ENCODE data around the gene ARSD. TPM values are rescaled to one million over a fixed set of nuclear protein-coding genes. Genes with fewer than 3 reads are reported as not detected.
A peak's percentile ranks its signal among the peaks of the same experiment; 100 is the strongest.
"Not testable (repeated sequence)": the region's sequence is repeated elsewhere in the genome, so short reads cannot be mapped to it uniquely, and the experiment has no call there.

ARSD gene
- polyA plus RNA-seq (ENCODE audit: insufficient read length in 4 of 4): 10 to 100 TPM; 49.8 to 56.2 (median 50.7) TPM

DNA sequence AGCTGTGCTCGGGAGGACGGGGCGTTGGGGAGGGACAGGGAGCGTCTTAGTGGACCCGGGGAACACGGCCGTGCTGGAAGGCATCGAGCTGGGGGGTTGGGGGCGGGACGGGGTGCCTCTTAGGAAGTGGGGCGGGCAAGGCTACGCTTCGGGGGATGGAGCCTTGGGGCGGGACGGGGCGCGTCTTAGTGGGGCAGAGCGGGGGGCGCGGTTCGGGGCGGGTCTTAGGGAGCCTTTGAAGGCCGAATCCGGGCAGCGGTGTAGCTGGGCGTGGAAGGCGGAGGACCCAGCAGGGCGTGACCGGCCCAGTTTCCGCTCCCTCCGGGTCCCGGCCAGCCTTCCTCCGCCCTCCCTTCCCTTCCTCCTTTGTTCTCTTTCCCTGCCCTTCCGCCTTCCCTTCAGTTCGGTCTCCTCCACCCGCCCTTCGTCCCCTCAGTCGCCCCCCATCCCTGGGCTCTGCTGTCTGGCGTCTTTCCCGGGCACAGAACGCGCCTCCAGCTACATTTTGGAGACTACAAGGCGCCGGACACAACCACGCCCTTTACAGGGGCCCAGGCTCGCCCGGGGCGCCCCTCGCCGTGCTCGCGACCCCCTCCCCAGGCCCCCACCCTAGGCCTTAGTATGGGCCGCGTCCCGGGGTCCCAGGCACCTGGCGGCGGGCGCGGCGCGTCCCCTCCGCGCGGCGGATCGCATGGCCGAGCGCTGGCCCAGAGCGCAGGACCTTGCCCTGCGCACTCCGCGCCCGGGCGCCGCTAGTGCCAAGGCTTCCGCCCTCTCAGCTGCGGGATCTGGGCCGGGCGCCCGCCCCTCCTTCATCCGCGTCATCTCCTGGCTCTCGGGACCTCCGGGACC lies at the start of gene ARSD:
TSS of gene ARSD (minus strand) at position 757 of the 852 bp plus-strand sequence. CDS start at position 693, 64 bp downstream.
- peak; percentile 59 to 78 (median 74) for DNase-seq (ENCODE audit: low read depth in 4 of 4, low spot score in 3 of 4)

GRCh38 chrX:2978639-2979038 lies 49.5 kb upstream of the ARSD start:
- not testable (repeated sequence) for DNase-seq (ENCODE audit: low read depth in 4 of 4, low spot score in 3 of 4)

GRCh38 chrX:2974961-2975360 lies 45.8 kb upstream of the ARSD start:
- no peak for DNase-seq (ENCODE audit: low read depth in 4 of 4, low spot score in 3 of 4)

DNA sequence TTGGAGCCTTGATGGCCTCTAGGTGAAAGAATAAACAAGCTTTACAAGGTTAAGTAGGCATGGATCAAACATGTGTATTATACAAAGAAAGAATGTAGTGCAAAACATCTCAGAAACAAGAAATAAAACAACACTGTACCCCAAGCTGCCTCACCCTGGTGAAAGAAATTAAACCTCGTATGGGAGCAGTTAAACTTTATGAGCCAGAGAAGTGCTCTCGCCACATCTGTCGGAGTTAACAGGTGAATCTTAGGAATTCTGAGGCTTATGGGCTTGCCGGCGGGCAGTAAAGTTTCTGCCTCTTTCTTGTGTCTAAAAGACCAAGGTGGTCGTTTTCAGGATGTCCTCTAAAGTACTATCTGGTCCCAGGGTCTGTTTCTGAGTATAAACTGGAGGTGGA lies 43.3 kb upstream of the ARSD start:
- peak in 1 of 4 donors; percentile 10 for DNase-seq (ENCODE audit: low read depth in 4 of 4, low spot score in 3 of 4)

- no peak for DNase-seq (ENCODE audit: low read depth in 4 of 4, low spot score in 3 of 4)
Measured at GRCh38 chrX:2969021-2969420, 39.9 kb upstream of the ARSD start.

- DNase-seq (ENCODE audit: low read depth in 4 of 4, low spot score in 3 of 4): no peak
Measured at GRCh38 chrX:2967998-2968909, 39.1 kb upstream of the ARSD start.

GRCh38 chrX:2967584-2967983 lies 38.4 kb upstream of the ARSD start:
- no peak for DNase-seq (ENCODE audit: low read depth in 4 of 4, low spot score in 3 of 4)

- DNase-seq (ENCODE audit: low read depth in 4 of 4, low spot score in 3 of 4): no peak
Measured at GRCh38 chrX:2967012-2967411, 37.9 kb upstream of the ARSD start.

DNA sequence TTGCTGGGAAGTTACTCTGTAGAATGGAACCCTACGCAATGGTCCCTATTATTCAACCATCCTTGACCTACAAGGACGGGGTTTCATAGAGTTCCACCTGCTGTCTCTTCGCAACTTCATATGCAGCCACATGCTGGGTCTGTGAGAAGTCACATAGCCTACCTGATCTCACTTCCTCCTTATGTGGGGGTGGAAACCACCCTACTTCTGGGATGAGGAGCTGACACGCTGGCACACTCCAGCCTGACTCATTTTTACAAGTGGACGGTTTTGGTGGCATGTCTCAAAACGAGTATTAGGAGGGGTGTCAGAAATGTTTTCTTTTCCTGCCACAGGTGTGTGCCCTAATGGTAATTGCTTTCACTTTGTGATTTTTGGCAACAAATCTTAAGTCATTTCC lies 36.8 kb upstream of the ARSD start:
- no peak for DNase-seq (ENCODE audit: low read depth in 4 of 4, low spot score in 3 of 4)

GRCh38 chrX:2963992-2964794 lies 35.1 kb upstream of the ARSD start:
- DNase-seq (ENCODE audit: low read depth in 4 of 4, low spot score in 3 of 4): peak in 1 of 4 donors; percentile 25

GRCh38 chrX:2963449-2963848 lies 34.3 kb upstream of the ARSD start:
- not testable (repeated sequence) for DNase-seq (ENCODE audit: low read depth in 4 of 4, low spot score in 3 of 4)

DNA sequence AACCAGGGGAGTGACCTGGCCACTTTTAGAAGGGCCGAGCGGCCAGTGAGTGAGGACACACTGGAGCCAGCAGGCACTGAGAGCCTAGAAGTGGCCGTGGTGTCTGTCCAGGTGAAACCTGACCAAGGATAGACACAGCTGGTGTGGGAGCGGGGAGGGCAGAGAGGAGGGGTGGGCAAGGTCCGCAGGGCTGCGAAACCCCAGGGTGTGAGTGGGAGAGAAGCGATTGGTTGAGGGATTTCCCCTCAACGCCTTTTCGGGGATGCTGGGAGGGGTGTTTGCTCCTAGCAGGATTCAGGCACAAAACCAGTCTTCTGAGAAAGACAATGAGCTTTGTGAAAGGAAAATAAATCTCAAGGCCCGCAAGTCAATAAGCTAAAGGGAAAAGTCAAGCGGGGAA lies 33.2 kb upstream of the ARSD start:
- no peak for DNase-seq (ENCODE audit: low read depth in 4 of 4, low spot score in 3 of 4)

DNA sequence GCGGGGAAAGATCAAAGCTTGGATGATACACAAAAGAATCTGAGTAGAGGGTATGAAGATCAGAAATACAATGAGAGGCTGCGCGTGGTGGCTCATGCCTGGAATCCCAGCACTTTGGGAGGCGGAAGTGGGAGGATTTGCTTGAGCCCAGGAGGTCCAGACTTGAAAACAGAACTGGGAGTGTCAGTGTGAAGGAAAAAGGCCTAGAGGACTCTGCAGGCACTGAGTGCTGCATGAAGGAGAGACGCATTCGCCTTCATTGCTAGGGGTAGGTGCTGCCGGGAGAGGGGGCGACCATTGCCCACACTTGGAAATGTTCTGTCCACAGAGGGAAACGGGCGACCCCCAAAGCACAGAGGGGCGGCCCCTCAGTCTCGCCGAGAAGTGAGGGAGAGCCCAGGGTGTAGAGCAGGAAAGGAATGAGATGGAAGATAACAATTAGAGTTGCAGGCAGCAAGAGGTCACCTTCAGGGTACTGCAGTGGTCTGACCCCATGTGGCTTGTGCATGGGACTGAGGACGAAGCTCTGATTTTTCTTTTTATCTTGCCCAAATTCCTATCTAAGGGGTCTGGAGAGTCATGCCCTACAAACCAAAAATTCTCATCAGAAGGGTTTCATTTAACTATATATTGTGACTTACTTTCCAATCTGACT lies 31.8 kb upstream of the ARSD start:
- DNase-seq (ENCODE audit: low read depth in 4 of 4, low spot score in 3 of 4): no peak

GRCh38 chrX:2958199-2958598 lies 29.1 kb upstream of the ARSD start:
- no peak for DNase-seq (ENCODE audit: low read depth in 4 of 4, low spot score in 3 of 4)

GRCh38 chrX:2955838-2956237 lies 26.7 kb upstream of the ARSD start:
- no peak for DNase-seq (ENCODE audit: low read depth in 4 of 4, low spot score in 3 of 4)

DNA sequence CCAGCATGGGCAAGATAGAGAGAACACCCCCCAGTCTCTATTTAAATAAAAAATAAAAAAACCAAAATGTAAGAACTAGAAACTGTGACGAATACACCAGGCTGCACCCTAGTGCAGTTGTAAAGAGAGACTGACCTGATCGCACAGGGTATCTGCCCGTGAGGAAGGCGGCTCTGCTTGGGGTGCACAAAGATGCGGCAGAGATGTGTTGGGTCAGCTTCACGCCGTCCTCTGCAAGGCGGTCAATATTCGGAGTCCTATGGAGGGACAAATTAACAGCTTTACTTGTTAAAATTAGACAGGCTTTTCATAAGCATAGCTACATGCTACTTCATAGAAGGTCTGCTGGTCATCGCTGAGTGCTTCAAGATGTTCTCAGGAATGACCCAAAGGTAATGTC lies 26.1 kb upstream of the ARSD start:
- DNase-seq (ENCODE audit: low read depth in 4 of 4, low spot score in 3 of 4): no peak

DNA sequence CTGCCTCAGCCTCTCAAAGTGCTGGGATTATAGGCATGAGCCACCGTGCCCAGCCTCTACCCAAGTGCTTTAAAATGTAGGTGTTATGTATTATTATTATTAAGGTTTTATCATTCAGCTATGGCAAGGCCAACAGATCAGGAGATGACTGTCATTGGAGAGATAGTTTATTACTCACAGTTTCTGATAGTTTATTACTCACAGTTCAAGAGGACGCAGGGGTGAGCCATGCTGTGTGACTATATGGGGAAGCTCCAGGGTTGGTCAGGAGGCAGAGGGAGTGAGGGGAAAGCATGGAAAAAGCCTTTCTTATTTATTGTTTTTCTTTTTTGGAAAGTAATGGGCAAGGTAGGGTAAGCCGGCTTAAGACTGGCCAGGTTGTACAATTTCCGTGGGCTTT lies 25.4 kb upstream of the ARSD start:
- no peak for DNase-seq (ENCODE audit: low read depth in 4 of 4, low spot score in 3 of 4)

GRCh38 chrX:2937942-2938341 lies 8.8 kb upstream of the ARSD start:
- not testable (repeated sequence) for DNase-seq (ENCODE audit: low read depth in 4 of 4, low spot score in 3 of 4)

- DNase-seq (ENCODE audit: low read depth in 4 of 4, low spot score in 3 of 4): no peak
Measured at GRCh38 chrX:2934715-2935710, 5.9 kb upstream of the ARSD start.

All from right renal pelvis (tissue), 4 donors.